ENCODE results near the gene ATOH1. TPM values are rescaled to one million over a fixed set of nuclear protein-coding genes. Genes with fewer than 3 reads are reported as not detected.

ATOH1 gene
- total RNA-seq (2021) (not detected in 2 replicates), Bru-seq, nascent RNA (not detected), BruChase-seq, experiment 1, labeled RNA remaining after a 2-hour chase (not detected), BruChase-seq, experiment 2, labeled RNA remaining after a 6-hour chase (not detected)
- long read RNA-seq = 0 reads

- Histone ChIP-seq H3K27me3 (replicated peaks; ENCODE audit: insufficient read depth, low read depth, low read length, poor library complexity) (peaks cover 92% of the 10 kb centered on the region), H3K4me3 (ENCODE audit: low read depth, low read length, poor library complexity, severe bottlenecking) (peak within 1 kb of the TSS; percentile 37), H3K27ac (ENCODE audit: low read depth, low read length, poor library complexity, severe bottlenecking) (no peak within 1 kb of the TSS), H3K36me3 (ENCODE audit: insufficient read depth, low read length, poor library complexity, severe bottlenecking) (no peaks in the 10 kb centered on the region), H3K4me1 (ENCODE audit: insufficient read depth, low read length, poor library complexity, severe bottlenecking) (no peaks in the 10 kb centered on the region), H3K9me3 (ENCODE audit: low read depth, low read length, poor library complexity, severe bottlenecking) (no peaks in the 10 kb centered on the region)
- TF ChIP-seq, protein P1, sequence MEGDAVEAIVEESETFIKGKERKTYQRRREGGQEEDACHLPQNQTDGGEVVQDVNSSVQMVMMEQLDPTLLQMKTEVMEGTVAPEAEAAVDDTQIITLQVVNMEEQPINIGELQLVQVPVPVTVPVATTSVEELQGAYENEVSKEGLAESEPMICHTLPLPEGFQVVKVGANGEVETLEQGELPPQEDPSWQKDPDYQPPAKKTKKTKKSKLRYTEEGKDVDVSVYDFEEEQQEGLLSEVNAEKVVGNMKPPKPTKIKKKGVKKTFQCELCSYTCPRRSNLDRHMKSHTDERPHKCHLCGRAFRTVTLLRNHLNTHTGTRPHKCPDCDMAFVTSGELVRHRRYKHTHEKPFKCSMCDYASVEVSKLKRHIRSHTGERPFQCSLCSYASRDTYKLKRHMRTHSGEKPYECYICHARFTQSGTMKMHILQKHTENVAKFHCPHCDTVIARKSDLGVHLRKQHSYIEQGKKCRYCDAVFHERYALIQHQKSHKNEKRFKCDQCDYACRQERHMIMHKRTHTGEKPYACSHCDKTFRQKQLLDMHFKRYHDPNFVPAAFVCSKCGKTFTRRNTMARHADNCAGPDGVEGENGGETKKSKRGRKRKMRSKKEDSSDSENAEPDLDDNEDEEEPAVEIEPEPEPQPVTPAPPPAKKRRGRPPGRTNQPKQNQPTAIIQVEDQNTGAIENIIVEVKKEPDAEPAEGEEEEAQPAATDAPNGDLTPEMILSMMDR (conservative IDR thresholded peaks at IDR 0.05; ENCODE audit: low read depth, low read length) = no peak
- no peak for TF ChIP-seq EZH2 (IDR thresholded peaks at IDR 0.05; ENCODE audit: borderline replicate concordance, low read depth, low read length, poor library complexity, severe bottlenecking)
- intact Hi-C loops (cut with micrococcal nuclease; ENCODE audit: unreplicated experiment) = no loop called here
- no TSS peak for BruUV-seq (replicated peaks)
- POLR2A ChIA-PET (ENCODE audit: low non-redundant PET) = no interaction called here
- DNase-seq (ENCODE audit: low spot score) = peak; percentile 61
- CTCF ChIA-PET = interaction anchor here (0.6 kb wide), 1 partner anchor 1315 kb away, joined by 4 read pairs; no protein-coding TSS in a partner anchor
These were observed at the start of gene ATOH1 for GRCh38 chr4:93828332-93828994. ATOH1 (plus strand) TSS chr4:93828753; CDS start chr4:93828927, 174 bp downstream.

GRCh38 chr4:93779228-93779627, 49.3 kb upstream of the ATOH1 start:
- no peak for DNase-seq (ENCODE audit: low spot score)
- intact Hi-C loops (cut with micrococcal nuclease; ENCODE audit: unreplicated experiment) = no loop called here
- no peaks in the 10 kb centered on the region for H3K36me3 ChIP-seq (ENCODE audit: insufficient read depth, low read length, poor library complexity, severe bottlenecking)
- H3K4me1 ChIP-seq (ENCODE audit: insufficient read depth, low read length, poor library complexity, severe bottlenecking) = no peaks in the 10 kb centered on the region
- BruUV-seq (replicated peaks) = no TSS peak
- no peak overlapping the region for H3K4me3 ChIP-seq (ENCODE audit: low read depth, low read length, poor library complexity, severe bottlenecking)
- TF ChIP-seq, protein P1 (conservative IDR thresholded peaks at IDR 0.05; ENCODE audit: low read depth, low read length) = no peak
- TF ChIP-seq EZH2 (IDR thresholded peaks at IDR 0.05; ENCODE audit: borderline replicate concordance, low read depth, low read length, poor library complexity, severe bottlenecking) = no peak
- no peaks in the 10 kb centered on the region for H3K27me3 ChIP-seq (replicated peaks; ENCODE audit: insufficient read depth, low read depth, low read length, poor library complexity)
- ChIA-PET CTCF (no interaction called here), POLR2A (ENCODE audit: low non-redundant PET) (no interaction called here)
- no peaks in the 10 kb centered on the region for H3K9me3 ChIP-seq (ENCODE audit: low read depth, low read length, poor library complexity, severe bottlenecking)
- no peak overlapping the region for H3K27ac ChIP-seq (ENCODE audit: low read depth, low read length, poor library complexity, severe bottlenecking)

DNA sequence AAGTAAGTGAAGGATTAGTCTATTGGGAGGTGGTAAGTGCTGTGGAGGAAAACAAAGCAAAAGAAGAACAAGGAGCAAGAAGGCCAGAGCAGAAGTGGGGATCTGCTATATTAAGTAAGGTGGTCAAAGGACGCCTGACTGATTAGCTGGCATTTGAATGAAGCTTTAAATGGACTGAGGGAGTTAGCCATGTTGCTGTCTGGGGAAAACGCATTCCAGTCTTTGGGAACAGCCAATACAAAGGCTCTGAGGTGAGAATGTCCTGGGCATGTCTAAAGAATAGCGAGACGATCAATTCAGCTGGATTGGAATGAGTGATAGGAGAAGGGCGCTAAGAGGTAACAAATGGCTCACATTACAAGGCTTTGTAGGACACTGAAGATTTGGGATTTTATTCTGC, 48.5 kb upstream of the ATOH1 start:
- Histone ChIP-seq H3K4me1 (ENCODE audit: insufficient read depth, low read length, poor library complexity, severe bottlenecking) (no peaks in the 10 kb centered on the region), H3K36me3 (ENCODE audit: insufficient read depth, low read length, poor library complexity, severe bottlenecking) (no peaks in the 10 kb centered on the region), H3K27me3 (replicated peaks; ENCODE audit: insufficient read depth, low read depth, low read length, poor library complexity) (no peaks in the 10 kb centered on the region), H3K4me3 (ENCODE audit: low read depth, low read length, poor library complexity, severe bottlenecking) (no peak overlapping the region), H3K9me3 (ENCODE audit: low read depth, low read length, poor library complexity, severe bottlenecking) (no peaks in the 10 kb centered on the region), H3K27ac (ENCODE audit: low read depth, low read length, poor library complexity, severe bottlenecking) (no peak overlapping the region)
- ChIA-PET CTCF (no interaction called here), POLR2A (ENCODE audit: low non-redundant PET) (no interaction called here)
- no TSS peak for BruUV-seq (replicated peaks)
- TF ChIP-seq, protein P1 (conservative IDR thresholded peaks at IDR 0.05; ENCODE audit: low read depth, low read length) = no peak
- DNase-seq (ENCODE audit: low spot score) = no peak
- intact Hi-C loops (cut with micrococcal nuclease; ENCODE audit: unreplicated experiment) = no loop called here

Measured in A673 (cell line).